GM23338 (cell line): ENCODE data around the gene B4GALNT4. TPM values are rescaled to one million over a fixed set of nuclear protein-coding genes. Genes with fewer than 3 reads are reported as not detected.

ENCODE experiments used
- ATAC-seq: fragments of 200-7000 bp; cut with Tn5 transposase; 3 replicates; pipeline ENCODE4 v1.9.1; 2020
- DNase-seq: peaks from one replicate; pipeline ENCODE4 v3.0.0-alpha.2; 2015; ENCODE audit warnings: low spot score
- H2AFZ ChIP-seq: fragments of 200-600 bp; sonication (generic); 2 replicates; pipeline ENCODE4 v1.8.0; 2016; ENCODE audit warnings: antibody characterized with exemption, mild to moderate bottlenecking, moderate library complexity
- H3F3A ChIP-seq: fragments of 200-600 bp; sonication (generic); replicated peaks from 2 replicates; pipeline ENCODE4 v1.8.0; 2017; ENCODE audit warnings: antibody characterized with exemption, mixed run types, low read depth
- H3K27ac ChIP-seq: fragments of 200-600 bp; sonication (generic); 2 replicates; pipeline ENCODE4 v1.6.1; 2016; ENCODE audit warnings: low read depth
- H3K27me3 ChIP-seq: fragments of 200-600 bp; sonication (generic); 2 replicates; pipeline ENCODE4 v1.8.0; 2016; ENCODE audit warnings: mild to moderate bottlenecking, mixed run types, moderate library complexity; ENCODE audit not compliant: insufficient read depth
- H3K36me3 ChIP-seq: fragments of 200-600 bp; sonication (generic); 2 replicates; pipeline ENCODE4 v1.8.0; 2016; ENCODE audit warnings: mild to moderate bottlenecking; ENCODE audit not compliant: insufficient read depth
- H3K4me1 ChIP-seq: fragments of 200-600 bp; sonication (generic); 2 replicates; pipeline ENCODE4 v1.8.0; 2016; ENCODE audit warnings: mild to moderate bottlenecking, moderate library complexity; ENCODE audit not compliant: insufficient read depth
- H3K4me2 ChIP-seq: fragments of 200-600 bp; sonication (generic); 2 replicates; pipeline ENCODE4 v1.7.1; 2017; ENCODE audit warnings: mixed run types
- H3K4me3 ChIP-seq: fragments of 200-600 bp; sonication (generic); 2 replicates; pipeline ENCODE4 v1.6.1; 2016; ENCODE audit warnings: mixed run types
- H3K79me2 ChIP-seq: fragments of 200-600 bp; sonication (generic); replicated peaks from 2 replicates; pipeline ENCODE4 v1.8.0; 2017; ENCODE audit warnings: mild to moderate bottlenecking; ENCODE audit not compliant: insufficient read depth
- H3K9me2 ChIP-seq: fragments of 200-600 bp; sonication (generic); 2 replicates; pipeline ENCODE4 v1.8.0; 2017; ENCODE audit not compliant: insufficient read depth
- H4K20me1 ChIP-seq: fragments of 200-600 bp; sonication (generic); replicated peaks from 2 replicates; pipeline ENCODE4 v1.8.0; 2017; ENCODE audit warnings: mild to moderate bottlenecking; ENCODE audit not compliant: insufficient read depth
- H3K27ac Mint-ChIP-seq: 2 replicates; pipeline ENCODE4 v1.8.0; 2020; ENCODE audit warnings: inconsistent platforms, mild to moderate bottlenecking, moderate library complexity, mixed read lengths
- H3K27me3 Mint-ChIP-seq: 3 replicates; pipeline ENCODE4 v1.8.0; 2022; ENCODE audit warnings: low read depth, mild to moderate bottlenecking, moderate library complexity, mixed read lengths, inconsistent platforms; ENCODE audit not compliant: insufficient read depth, poor library complexity
- H3K36me3 Mint-ChIP-seq: 3 replicates; pipeline ENCODE4 v1.8.0; 2021; ENCODE audit warnings: low read depth, mild to moderate bottlenecking, inconsistent platforms, moderate library complexity, mixed read lengths
- H3K4me1 Mint-ChIP-seq: 3 replicates; pipeline ENCODE4 v1.8.0; 2020; ENCODE audit warnings: mild to moderate bottlenecking, inconsistent platforms, mixed read lengths
- H3K4me3 Mint-ChIP-seq: 3 replicates; pipeline ENCODE4 v1.8.0; 2021; ENCODE audit warnings: moderate library complexity, mild to moderate bottlenecking, inconsistent platforms, mixed read lengths
- H3K9me3 Mint-ChIP-seq: 3 replicates; pipeline ENCODE4 v1.8.0; 2020; ENCODE audit warnings: moderate library complexity, mild to moderate bottlenecking, inconsistent platforms, mixed read lengths
- CREB1 ChIP-seq: fragments of 250-450 bp; sonication (Bioruptor Pico); IDR thresholded peaks from 2 replicates; pipeline ENCODE4 v1.5.0; 2020; ENCODE audit warnings: low read depth, mild to moderate bottlenecking, moderate library complexity
- EZH2phosphoT487 ChIP-seq: fragments of 200-600 bp; sonication (generic); IDR thresholded peaks from one replicate; pipeline ENCODE4 v1.8.1; 2018; ENCODE audit warnings: antibody characterized with exemption; ENCODE audit not compliant: unreplicated experiment
- JUNB ChIP-seq: IDR thresholded peaks from one replicate; pipeline ENCODE4 v1.6.1; 2016; ENCODE audit warnings: antibody characterized with exemption; ENCODE audit not compliant: unreplicated experiment
- STAT1 ChIP-seq: IDR thresholded peaks from one replicate; pipeline ENCODE4 v1.6.1; 2016; ENCODE audit warnings: antibody characterized with exemption; ENCODE audit not compliant: unreplicated experiment
- ZNF114 ChIP-seq: fragments of 250-450 bp; sonication (Bioruptor Pico); IDR thresholded peaks from 2 replicates; pipeline ENCODE4 v1.5.0; 2020; ENCODE audit warnings: mild to moderate bottlenecking, moderate library complexity
- ZNF331 ChIP-seq: fragments of 250-450 bp; sonication (Bioruptor Pico); IDR thresholded peaks from 2 replicates; pipeline ENCODE4 v1.5.0; 2020; ENCODE audit warnings: low read depth, mild to moderate bottlenecking, moderate library complexity
- polyA plus RNA-seq: library from polyadenylated mRNA; unstranded; fragments of >200 nt; fragmentation: Nextera tagmentation; extraction: Ambion mirVana; gene quantifications from 2 replicates; pipeline ENCODE4 v1.2.1, GENCODE V29; 2016
- total RNA-seq: library from RNA; depleted of rRNA; stranded (reverse); fragments of >200 nt; shearing (Covaris generic); gene quantifications from 2 replicates; pipeline ENCODE4 v1.2.3, GENCODE V29; 2014
- TF ChIP-seq, protein P1 (sequence below): IDR thresholded peaks from 2 replicates; pipeline ENCODE4 v1.6.1; 2016; ENCODE audit warnings: antibody characterized with exemption
- TF ChIP-seq, protein P2 (sequence below): fragments of 250-450 bp; sonication (Bioruptor Pico); IDR thresholded peaks from 2 replicates; pipeline ENCODE4 v1.5.0; 2020; ENCODE audit warnings: mild to moderate bottlenecking, moderate library complexity

Gene B4GALNT4
- total and polyA plus RNA-seq, 2 experiments from 2014 or later = 49.9 to 92.6 TPM

DNA sequence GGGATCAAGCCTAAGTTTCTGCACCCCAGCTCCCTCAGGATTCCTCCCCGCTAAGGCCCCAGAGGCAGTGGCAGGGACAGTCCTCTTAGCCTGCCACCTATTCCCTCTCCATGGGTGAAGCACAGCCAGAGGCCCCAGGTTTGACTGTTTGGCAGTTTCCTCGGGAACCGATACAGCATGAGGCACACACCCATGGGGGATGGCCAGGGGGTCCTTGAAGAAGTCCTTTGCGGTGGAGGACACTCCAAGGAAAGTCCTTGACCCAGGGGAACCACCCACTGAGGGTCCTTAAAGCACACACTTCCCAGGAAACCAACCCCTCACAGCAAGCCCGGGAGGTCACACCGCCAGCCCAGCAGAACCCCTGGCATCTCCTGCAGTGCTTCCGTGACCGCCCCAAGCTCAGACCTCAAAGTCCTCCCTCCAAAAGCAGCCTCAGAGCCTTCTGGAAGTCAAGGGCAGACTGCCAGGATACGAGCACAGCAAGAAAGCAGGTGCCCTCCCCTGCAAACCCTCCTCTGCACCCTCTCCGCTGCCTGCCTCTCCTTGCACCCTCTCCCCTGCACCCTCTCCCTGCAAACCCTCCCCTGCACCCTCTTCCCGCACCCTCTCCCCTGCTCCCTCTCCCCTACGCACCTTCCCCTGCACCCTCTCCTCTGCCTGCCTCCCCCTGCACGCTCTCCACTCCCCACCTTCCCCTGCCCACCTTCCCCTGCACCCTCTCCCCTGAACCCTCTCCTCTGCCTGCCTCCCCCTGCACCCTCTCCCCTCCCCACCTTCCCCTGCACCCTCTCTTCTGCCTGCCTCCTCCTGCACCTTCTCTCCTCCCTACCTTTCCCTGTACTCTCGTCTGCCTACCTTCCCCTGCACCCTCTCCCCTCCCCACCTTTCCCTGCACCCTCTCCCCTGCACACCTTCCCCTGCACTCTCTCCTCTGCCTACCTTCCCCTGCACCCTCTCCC is 44.1 kb downstream of the B4GALNT4 start (continued):
- TF ChIP-seq, protein P1, sequence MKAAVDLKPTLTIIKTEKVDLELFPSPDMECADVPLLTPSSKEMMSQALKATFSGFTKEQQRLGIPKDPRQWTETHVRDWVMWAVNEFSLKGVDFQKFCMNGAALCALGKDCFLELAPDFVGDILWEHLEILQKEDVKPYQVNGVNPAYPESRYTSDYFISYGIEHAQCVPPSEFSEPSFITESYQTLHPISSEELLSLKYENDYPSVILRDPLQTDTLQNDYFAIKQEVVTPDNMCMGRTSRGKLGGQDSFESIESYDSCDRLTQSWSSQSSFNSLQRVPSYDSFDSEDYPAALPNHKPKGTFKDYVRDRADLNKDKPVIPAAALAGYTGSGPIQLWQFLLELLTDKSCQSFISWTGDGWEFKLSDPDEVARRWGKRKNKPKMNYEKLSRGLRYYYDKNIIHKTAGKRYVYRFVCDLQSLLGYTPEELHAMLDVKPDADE = no peak
- TF ChIP-seq STAT1 = no peak
- no peak for TF ChIP-seq ZNF331
- no peak for TF ChIP-seq EZH2phosphoT487
- TF ChIP-seq, protein P2, sequence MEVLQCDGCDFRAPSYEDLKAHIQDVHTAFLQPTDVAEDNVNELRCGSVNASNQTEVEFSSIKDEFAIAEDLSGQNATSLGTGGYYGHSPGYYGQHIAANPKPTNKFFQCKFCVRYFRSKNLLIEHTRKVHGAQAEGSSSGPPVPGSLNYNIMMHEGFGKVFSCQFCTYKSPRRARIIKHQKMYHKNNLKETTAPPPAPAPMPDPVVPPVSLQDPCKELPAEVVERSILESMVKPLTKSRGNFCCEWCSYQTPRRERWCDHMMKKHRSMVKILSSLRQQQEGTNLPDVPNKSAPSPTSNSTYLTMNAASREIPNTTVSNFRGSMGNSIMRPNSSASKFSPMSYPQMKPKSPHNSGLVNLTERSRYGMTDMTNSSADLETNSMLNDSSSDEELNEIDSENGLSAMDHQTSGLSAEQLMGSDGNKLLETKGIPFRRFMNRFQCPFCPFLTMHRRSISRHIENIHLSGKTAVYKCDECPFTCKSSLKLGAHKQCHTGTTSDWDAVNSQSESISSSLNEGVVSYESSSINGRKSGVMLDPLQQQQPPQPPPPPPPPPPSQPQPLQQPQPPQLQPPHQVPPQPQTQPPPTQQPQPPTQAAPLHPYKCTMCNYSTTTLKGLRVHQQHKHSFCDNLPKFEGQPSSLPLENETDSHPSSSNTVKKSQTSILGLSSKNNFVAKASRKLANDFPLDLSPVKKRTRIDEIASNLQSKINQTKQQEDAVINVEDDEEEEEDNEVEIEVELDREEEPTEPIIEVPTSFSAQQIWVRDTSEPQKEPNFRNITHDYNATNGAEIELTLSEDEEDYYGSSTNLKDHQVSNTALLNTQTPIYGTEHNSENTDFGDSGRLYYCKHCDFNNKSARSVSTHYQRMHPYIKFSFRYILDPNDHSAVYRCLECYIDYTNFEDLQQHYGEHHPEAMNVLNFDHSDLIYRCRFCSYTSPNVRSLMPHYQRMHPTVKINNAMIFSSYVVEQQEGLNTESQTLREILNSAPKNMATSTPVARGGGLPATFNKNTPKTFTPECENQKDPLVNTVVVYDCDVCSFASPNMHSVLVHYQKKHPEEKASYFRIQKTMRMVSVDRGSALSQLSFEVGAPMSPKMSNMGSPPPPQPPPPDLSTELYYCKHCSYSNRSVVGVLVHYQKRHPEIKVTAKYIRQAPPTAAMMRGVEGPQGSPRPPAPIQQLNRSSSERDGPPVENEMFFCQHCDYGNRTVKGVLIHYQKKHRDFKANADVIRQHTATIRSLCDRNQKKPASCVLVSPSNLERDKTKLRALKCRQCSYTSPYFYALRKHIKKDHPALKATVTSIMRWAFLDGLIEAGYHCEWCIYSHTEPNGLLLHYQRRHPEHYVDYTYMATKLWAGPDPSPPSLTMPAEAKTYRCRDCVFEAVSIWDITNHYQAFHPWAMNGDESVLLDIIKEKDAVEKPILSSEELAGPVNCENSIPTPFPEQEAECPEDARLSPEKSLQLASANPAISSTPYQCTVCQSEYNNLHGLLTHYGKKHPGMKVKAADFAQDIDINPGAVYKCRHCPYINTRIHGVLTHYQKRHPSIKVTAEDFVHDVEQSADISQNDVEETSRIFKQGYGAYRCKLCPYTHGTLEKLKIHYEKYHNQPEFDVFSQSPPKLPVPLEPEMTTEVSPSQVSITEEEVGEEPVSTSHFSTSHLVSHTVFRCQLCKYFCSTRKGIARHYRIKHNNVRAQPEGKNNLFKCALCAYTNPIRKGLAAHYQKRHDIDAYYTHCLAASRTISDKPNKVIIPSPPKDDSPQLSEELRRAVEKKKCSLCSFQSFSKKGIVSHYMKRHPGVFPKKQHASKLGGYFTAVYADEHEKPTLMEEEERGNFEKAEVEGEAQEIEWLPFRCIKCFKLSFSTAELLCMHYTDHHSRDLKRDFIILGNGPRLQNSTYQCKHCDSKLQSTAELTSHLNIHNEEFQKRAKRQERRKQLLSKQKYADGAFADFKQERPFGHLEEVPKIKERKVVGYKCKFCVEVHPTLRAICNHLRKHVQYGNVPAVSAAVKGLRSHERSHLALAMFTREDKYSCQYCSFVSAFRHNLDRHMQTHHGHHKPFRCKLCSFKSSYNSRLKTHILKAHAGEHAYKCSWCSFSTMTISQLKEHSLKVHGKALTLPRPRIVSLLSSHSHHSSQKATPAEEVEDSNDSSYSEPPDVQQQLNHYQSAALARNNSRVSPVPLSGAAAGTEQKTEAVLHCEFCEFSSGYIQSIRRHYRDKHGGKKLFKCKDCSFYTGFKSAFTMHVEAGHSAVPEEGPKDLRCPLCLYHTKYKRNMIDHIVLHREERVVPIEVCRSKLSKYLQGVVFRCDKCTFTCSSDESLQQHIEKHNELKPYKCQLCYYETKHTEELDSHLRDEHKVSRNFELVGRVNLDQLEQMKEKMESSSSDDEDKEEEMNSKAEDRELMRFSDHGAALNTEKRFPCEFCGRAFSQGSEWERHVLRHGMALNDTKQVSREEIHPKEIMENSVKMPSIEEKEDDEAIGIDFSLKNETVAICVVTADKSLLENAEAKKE (CRISPR knock-in tag) = no peak
- no peak for TF ChIP-seq CREB1 (CRISPR knock-in tag)

GRCh38 chr11:414318-414857 is 45.1 kb downstream of the B4GALNT4 start:
- Histone ChIP-seq H3K4me2 (no peak overlapping the region), H3K27ac (no peak overlapping the region), H4K20me1 (no peaks in the 10 kb centered on the region; the same call in 1 of the 2 replicates), H2AFZ (no peak overlapping the region), H3K4me1 (peaks cover 7% of the 10 kb centered on the region; the same call in 1 of the 2 replicates), H3K27me3 (no peaks in the 10 kb centered on the region), H3K36me3 (no peaks in the 10 kb centered on the region), H3K79me2 (peaks cover 5% of the 10 kb centered on the region), H3K9me2 (no peaks in the 10 kb centered on the region), H3F3A (peaks cover 7% of the 10 kb centered on the region), H3K4me3 (no peak overlapping the region)
- no peaks in the 10 kb centered on the region for H3K36me3 Mint-ChIP-seq
- ATAC-seq (no peak), DNase-seq (no peak)
- H3K9me3 Mint-ChIP-seq = no peaks in the 10 kb centered on the region
- peaks cover 23% of the 10 kb centered on the region for H3K27me3 Mint-ChIP-seq
- no peak overlapping the region; the same call in 2 of the 3 replicates for H3K4me3 Mint-ChIP-seq
- H3K4me1 Mint-ChIP-seq = peaks cover 26% of the 10 kb centered on the region
- H3K27ac Mint-ChIP-seq = no peak overlapping the region
- TF ChIP-seq, protein P1 = no peak
- TF ChIP-seq ZNF114 (CRISPR knock-in tag) (no peak), CREB1 (CRISPR knock-in tag) (no peak), JUNB (no peak)
